GM21825 (cell line): ENCODE data around the gene MBP.
"Not testable (repeated sequence)": the region's sequence is repeated elsewhere in the genome, so short reads cannot be mapped to it uniquely, and the experiment has no call there.

Experiments
- ATAC-seq: cut with Tn5 transposase; IDR thresholded peaks from one replicate; pipeline ENCODE4 v1.9.1; 2021; ENCODE audit warnings: mild to moderate bottlenecking, moderate library complexity; ENCODE audit not compliant: unreplicated experiment

Gene MBP

GRCh38 chr18:76994086-76994654 is 138.4 kb downstream of the MBP start:
- ATAC-seq: no peak

GRCh38 chr18:76993573-76993972 is 139.0 kb downstream of the MBP start:
- ATAC-seq: no peak

GRCh38 chr18:76993085-76993382 is 139.5 kb downstream of the MBP start:
- no peak for ATAC-seq

GRCh38 chr18:76992226-76993084 is 140.1 kb downstream of the MBP start:
- ATAC-seq: no peak

GRCh38 chr18:76991021-76991688 is 141.4 kb downstream of the MBP start:
- ATAC-seq: no peak

- ATAC-seq: not testable (repeated sequence)
Observed at GRCh38 chr18:76990343-76991020, 142.1 kb downstream of the MBP start.

- ATAC-seq: no peak
Observed at GRCh38 chr18:76989647-76990190, 142.9 kb downstream of the MBP start.

- no peak for ATAC-seq
Observed at GRCh38 chr18:76988827-76989646, 143.5 kb downstream of the MBP start.

GRCh38 chr18:76988031-76988826 is 144.4 kb downstream of the MBP start:
- ATAC-seq: no peak

GRCh38 chr18:76986406-76986805 is 146.2 kb downstream of the MBP start:
- ATAC-seq: no peak

- ATAC-seq: no peak
Observed at GRCh38 chr18:76985951-76986236, 146.7 kb downstream of the MBP start.

- ATAC-seq: no peak
Observed at GRCh38 chr18:76985156-76985950, 147.2 kb downstream of the MBP start.

GRCh38 chr18:76984193-76985155 is 148.1 kb downstream of the MBP start:
- ATAC-seq: no peak

GRCh38 chr18:76983613-76984051 is 149.0 kb downstream of the MBP start:
- no peak for ATAC-seq

- peak; percentile 67 for ATAC-seq
Observed at GRCh38 chr18:76982841-76983583, 149.6 kb downstream of the MBP start.

GRCh38 chr18:76982038-76982437 is 150.5 kb downstream of the MBP start:
- ATAC-seq: no peak

GRCh38 chr18:76981396-76981968 is 151.1 kb downstream of the MBP start:
- ATAC-seq: peak; percentile 44
